Endothelial cell of umbilical vein (primary cell): ENCODE results near the gene C22orf39. TPM values are rescaled to one million over a fixed set of nuclear protein-coding genes. Genes with fewer than 3 reads are reported as not detected.

Experiments used
- BruUV-seq: library from RNA; stranded (reverse); fragments of 400-500 nt; replicated peaks from 2 replicates; lab custom pipeline; 2021; lab: Mats Ljungman, UMichigan
- CTCF ChIA-PET: fragments of 300-600, 350-600 bp; sonication (Branson Sonifier 250); formaldehyde crosslinking; loops from one replicate; lab custom pipeline; 2021; ENCODE audit warnings: antibody characterized with exemption, inconsistent platforms; lab: Charles Lee
- POLR2A ChIA-PET: fragments of 300-600, 350-600 bp; sonication (Branson Sonifier 250); formaldehyde crosslinking; loops from one replicate; lab custom pipeline; 2021; ENCODE audit warnings: antibody characterized with exemption, inconsistent platforms; lab: Charles Lee
- DNase-seq: peaks from one replicate; pipeline ENCODE4 v3.0.0-alpha.2; 2011; ENCODE audit warnings: low read depth, low spot score
- FAIRE-seq: peaks from 2 replicates; lab custom pipeline; 2011; peaks lifted over from hg19 to GRCh38; lab: Jason Lieb, UNC
- H2AFZ ChIP-seq: 2 replicates; pipeline ENCODE4 v1.6.0; 2012; ENCODE audit warnings: low read depth, low read length, control low read depth, inconsistent platforms
- H3K27ac ChIP-seq: 2 replicates; pipeline ENCODE4 v1.5.1; 2011; ENCODE audit warnings: low read depth, mild to moderate bottlenecking, control low read depth, low read length, moderate library complexity; ENCODE audit not compliant: insufficient read depth
- H3K27me3 ChIP-seq, 2 experiments: 2 replicates each; pipeline versions ENCODE4 v1.6.0 to v1.6.1; 2011; ENCODE audit warnings: low read length in 2 of 2, mixed read lengths in 1 of 2; ENCODE audit not compliant: control insufficient read depth in 2 of 2, insufficient read depth in 2 of 2
- H3K36me3 ChIP-seq, 2 experiments: 2 replicates in 1 of 2; 3 replicates in 1 of 2; pipeline ENCODE4 v1.5.1; 2011; ENCODE audit warnings: low read length in 2 of 2, mild to moderate bottlenecking in 1 of 2, moderate library complexity in 1 of 2; ENCODE audit not compliant: control insufficient read depth in 2 of 2, insufficient read depth in 2 of 2; ENCODE audit errors: extremely low read depth in 1 of 2
- H3K4me1 ChIP-seq: 3 replicates; pipeline ENCODE4 v1.5.1; 2011; ENCODE audit warnings: mild to moderate bottlenecking, low read length; ENCODE audit not compliant: control insufficient read depth, insufficient read depth; ENCODE audit errors: extremely low read depth
- H3K4me2 ChIP-seq: 2 replicates; pipeline ENCODE4 v1.6.1; 2011; ENCODE audit warnings: low read length, control low read depth, mixed read lengths; ENCODE audit not compliant: insufficient read depth
- H3K4me3 ChIP-seq, 3 experiments: fragments of 200-600 bp in 1 of 3; sonication (generic), shearing (Covaris generic) in 1 of 3; replicated peaks in 1 of 3; 2 replicates each; pipeline ENCODE4 v1.5.1; 2011 to 2016; ENCODE audit warnings: control low read depth in 3 of 3, low read length in 3 of 3, mild to moderate bottlenecking in 2 of 3, inconsistent platforms in 1 of 3, low read depth in 1 of 3, moderate library complexity in 1 of 3; ENCODE audit not compliant: insufficient read depth in 1 of 3
- H3K79me2 ChIP-seq: 2 replicates; pipeline ENCODE4 v1.6.0; 2012; ENCODE audit warnings: low read length, inconsistent platforms; ENCODE audit not compliant: control insufficient read depth, insufficient read depth
- H3K9ac ChIP-seq: replicated peaks from 2 replicates; pipeline ENCODE3; 2011; ENCODE audit warnings: low read length, control low read depth; ENCODE audit not compliant: insufficient read depth; ENCODE audit errors: extremely low read depth
- H3K9me1 ChIP-seq: replicated peaks from 3 replicates; pipeline ENCODE4 v1.6.0; 2011; ENCODE audit warnings: mild to moderate bottlenecking, low read length; ENCODE audit not compliant: control insufficient read depth, insufficient read depth; ENCODE audit errors: extremely low read depth
- H3K9me3 ChIP-seq: replicated peaks from 2 replicates; pipeline ENCODE4 v1.5.1; 2012; ENCODE audit warnings: low read length, inconsistent platforms; ENCODE audit not compliant: control insufficient read depth, insufficient read depth
- H4K20me1 ChIP-seq: replicated peaks from 2 replicates; pipeline ENCODE3; 2011; ENCODE audit warnings: mild to moderate bottlenecking, low read length; ENCODE audit not compliant: control insufficient read depth, insufficient read depth; ENCODE audit errors: extremely low read depth
- EZH2 ChIP-seq: IDR thresholded peaks from 2 replicates; pipeline ENCODE4 v1.6.1; 2012; ENCODE audit warnings: borderline replicate concordance, low read depth, mild to moderate bottlenecking, moderate library complexity, low read length, inconsistent platforms; ENCODE audit not compliant: severe bottlenecking
- FOS ChIP-seq: IDR thresholded peaks from 2 replicates; pipeline ENCODE4 v1.6.1; 2011; ENCODE audit warnings: mild to moderate bottlenecking, low read length, moderate library complexity, borderline replicate concordance; ENCODE audit not compliant: insufficient read depth
- GATA2 ChIP-seq: IDR thresholded peaks from 2 replicates; pipeline ENCODE4 v1.7.0; 2011; ENCODE audit warnings: low read depth, mild to moderate bottlenecking, moderate library complexity, mixed read lengths, low read length; ENCODE audit not compliant: insufficient read length, insufficient read depth
- MYC ChIP-seq: IDR thresholded peaks from one replicate; pipeline ENCODE4 v1.6.1; 2011; ENCODE audit warnings: mild to moderate bottlenecking, low read depth, low read length
- POLR2A ChIP-seq: IDR thresholded peaks from 2 replicates; pipeline ENCODE4 v1.6.1; 2012; ENCODE audit warnings: low read depth, mild to moderate bottlenecking, control low read depth, low read length
- POLR2AphosphoS5 ChIP-seq: IDR thresholded peaks from 2 replicates; pipeline ENCODE4 v1.6.1; 2012; ENCODE audit warnings: low read depth, mild to moderate bottlenecking, control low read depth, low read length, moderate library complexity; ENCODE audit not compliant: insufficient read depth
- dilution Hi-C: fragments of 300-500 bp; cut with MboI; formaldehyde crosslinking; loops from one replicate; pipeline ENCODE4 v1.15.0; 2019; ENCODE audit warnings: low sequenced_read_pairs; ENCODE audit not compliant: extremely low pct_ligation_motif_present
- intact Hi-C: fragments of 100-400 bp; cut with micrococcal nuclease; formaldehyde crosslinking; loops from one replicate; pipeline ENCODE4 v1.10.0; 2022
- polyA plus RNA-seq, 4 experiments: library from polyadenylated mRNA; depleted of rRNA in 3 of 4; stranded (reverse) in 3 of 4; unstranded in 1 of 4; fragments of >200 nt; gene quantifications; 2 replicates each; pipeline versions ENCODE4 v1.2.1 to v1.2.3, GENCODE V29; 2011 to 2012; ENCODE audit warnings: missing spikeins in 1 of 4
- total RNA-seq: library from RNA; stranded (reverse); gene quantifications from 2 replicates; pipeline ENCODE4 v1.2.3, GENCODE V29; 2021
- TF ChIP-seq, protein P1 (sequence below): IDR thresholded peaks from 2 replicates; pipeline ENCODE4 v1.6.1; 2011; ENCODE audit not compliant: insufficient read depth, insufficient read length

C22orf39 gene
- total and polyA plus RNA-seq, 2 donors (not counting 3 experiments of a cell fraction or from before 2014, with no cell fraction given), result 26.1 to 28.0 TPM

DNA sequence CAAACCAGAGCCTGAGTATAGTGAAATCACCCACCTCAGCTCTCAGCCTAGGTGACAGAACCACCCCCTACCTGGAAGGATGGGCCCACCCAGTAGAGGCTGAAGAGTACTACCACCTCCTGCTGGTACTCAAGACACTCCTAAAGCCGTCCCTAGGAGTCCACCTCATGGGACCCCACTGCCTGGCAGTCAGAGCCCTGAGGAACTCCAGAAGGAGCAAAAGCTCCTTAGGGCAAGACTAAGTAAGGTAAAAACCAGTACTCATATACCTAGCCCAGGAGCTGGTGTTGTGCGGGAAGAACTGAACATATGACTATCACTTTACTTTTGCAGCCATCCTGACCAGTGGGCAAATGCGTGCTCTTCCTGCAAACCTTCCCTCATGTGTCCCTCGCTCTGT, 52.2 kb downstream of the C22orf39 start:
- no peak overlapping the region for H2AFZ ChIP-seq
- FAIRE-seq (no peak), DNase-seq (no peak)
- H3K9ac ChIP-seq, result no peak overlapping the region
- no peaks in the 10 kb centered on the region for H3K9me3 ChIP-seq
- H3K36me3 ChIP-seq, result peaks cover 14 to 32% of the 10 kb centered on the region in 2 experiments
- no peaks in the 10 kb centered on the region for H3K79me2 ChIP-seq
- no peaks in the 10 kb centered on the region for H3K9me1 ChIP-seq
- dilution Hi-C loops, result no loop called here
- TF ChIP-seq MYC, result no peak
- TF ChIP-seq, protein P1, sequence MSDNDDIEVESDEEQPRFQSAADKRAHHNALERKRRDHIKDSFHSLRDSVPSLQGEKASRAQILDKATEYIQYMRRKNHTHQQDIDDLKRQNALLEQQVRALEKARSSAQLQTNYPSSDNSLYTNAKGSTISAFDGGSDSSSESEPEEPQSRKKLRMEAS, result no peak
- TF ChIP-seq EZH2, result no peak
- no peak for TF ChIP-seq GATA2
- no peak for TF ChIP-seq FOS
- no peak for TF ChIP-seq POLR2A
- no peak for TF ChIP-seq POLR2AphosphoS5
- H3K27me3 ChIP-seq, result no peaks in the 10 kb centered on the region
- no peak overlapping the region for H3K4me2 ChIP-seq
- POLR2A ChIA-PET, result no interaction called here
- no peaks in the 10 kb centered on the region for H4K20me1 ChIP-seq
- CTCF ChIA-PET, result interaction anchor here (1.2 to 1.3 kb wide), 2 partner anchors 9 to 216 kb away, joined by 3 to 4 read pairs; no protein-coding TSS in a partner anchor
- intact Hi-C loops, result no loop called here
- H3K4me3 ChIP-seq, result no peak overlapping the region
- no peak overlapping the region for H3K27ac ChIP-seq
- no peaks in the 10 kb centered on the region for H3K4me1 ChIP-seq
- BruUV-seq, result no TSS peak
